Measurements from ENCODE around the gene CPEB2. TPM values are rescaled to one million over a fixed set of nuclear protein-coding genes. Genes with fewer than 3 reads are reported as not detected.

The CPEB2 gene
- 15.1 and 19.8 TPM in 2 replicates for total RNA-seq

GRCh38 chr4:15001869-15002658 is at the start of gene CPEB2:
CPEB2 (plus strand) TSS chr4:15002481; CDS start chr4:15002674, 193 bp downstream.

